Caco-2 (cell line): ENCODE data around the gene ZNF683. TPM values are rescaled to one million over a fixed set of nuclear protein-coding genes. Genes with fewer than 3 reads are reported as not detected.

Experiments
- BruUV-seq: library from RNA; stranded (reverse); fragments of 400-500 nt; replicated peaks from 2 replicates; lab custom pipeline; 2021; lab: Mats Ljungman, UMichigan
- CTCF ChIA-PET: fragments of 300-600 bp; sonication (Branson Sonifier 250); formaldehyde crosslinking; loops from one replicate; lab custom pipeline; 2022; ENCODE audit warnings: antibody characterized with exemption; lab: Charles Lee
- POLR2A ChIA-PET: fragments of 300-600 bp; sonication (Branson Sonifier 250); formaldehyde crosslinking; loops from one replicate; lab custom pipeline; 2022; ENCODE audit warnings: antibody characterized with exemption; lab: Charles Lee
- DNase-seq, 2 experiments: peaks; one replicate each; pipeline versions ENCODE4 v3.0.0 to v3.0.0-alpha.2; 2020 to 2022
- H3K27me3 ChIP-seq: replicated peaks from 2 replicates; pipeline ENCODE4 v1.6.0; 2011; ENCODE audit warnings: low read length; ENCODE audit not compliant: control insufficient read depth, insufficient read depth
- H3K36me3 ChIP-seq: 2 replicates; pipeline ENCODE4 v1.5.1; 2011; ENCODE audit warnings: low read length; ENCODE audit not compliant: control insufficient read depth, insufficient read depth
- H3K4me1 ChIP-seq: fragments of 250-450 bp; sonication (Bioruptor Pico); 2 replicates; pipeline ENCODE4 v1.5.1; 2020; ENCODE audit warnings: mild to moderate bottlenecking
- H3K4me3 ChIP-seq: 2 replicates; pipeline ENCODE4 v1.5.1; 2011; ENCODE audit warnings: low read depth, mild to moderate bottlenecking, control low read depth, low read length
- H3K9me3 ChIP-seq: fragments of 250-450 bp; sonication (Bioruptor Pico); 2 replicates; pipeline ENCODE4 v1.5.1; 2020; ENCODE audit warnings: mild to moderate bottlenecking, moderate library complexity
- H3K27ac Mint-ChIP-seq: one replicate; pipeline ENCODE4 v1.8.0; 2022; ENCODE audit warnings: mixed read lengths; ENCODE audit not compliant: unreplicated experiment
- H3K27me3 Mint-ChIP-seq: one replicate; pipeline ENCODE4 v1.8.0; 2022; ENCODE audit warnings: mixed read lengths; ENCODE audit not compliant: insufficient read depth, unreplicated experiment
- H3K36me3 Mint-ChIP-seq: one replicate; pipeline ENCODE4 v1.8.0; 2022; ENCODE audit warnings: mild to moderate bottlenecking, mixed read lengths; ENCODE audit not compliant: insufficient read depth, unreplicated experiment
- H3K4me1 Mint-ChIP-seq: one replicate; pipeline ENCODE4 v1.8.0; 2022; ENCODE audit warnings: low read depth, mixed read lengths; ENCODE audit not compliant: unreplicated experiment
- H3K4me3 Mint-ChIP-seq: one replicate; pipeline ENCODE4 v1.8.0; 2022; ENCODE audit warnings: mild to moderate bottlenecking, moderate library complexity, mixed read lengths; ENCODE audit not compliant: unreplicated experiment
- H3K9me3 Mint-ChIP-seq: one replicate; pipeline ENCODE4 v1.8.0; 2022; ENCODE audit warnings: mixed read lengths; ENCODE audit not compliant: unreplicated experiment
- intact Hi-C: fragments of 100-400 bp; cut with micrococcal nuclease; formaldehyde crosslinking; loops from one replicate; pipeline ENCODE4 v1.10.0; 2022; ENCODE audit not compliant: unreplicated experiment
- total RNA-seq: library from RNA; stranded (reverse); gene quantifications from 2 replicates; pipeline ENCODE4 v1.2.3, GENCODE V29; 2022
- TF ChIP-seq, protein P1 (sequence below), 2 experiments: fragments of 200-600 bp in 1 of 2; IDR thresholded peaks; 1 replicate in 1 of 2; 2 replicates in 1 of 2; pipeline versions ENCODE4 v1.5.1 to v1.8.0; 2011 to 2022; ENCODE audit warnings: antibody characterized with exemption in 1 of 2, control low read depth in 1 of 2, inconsistent platforms in 1 of 2, low read depth in 1 of 2, low read length in 1 of 2, mild to moderate bottlenecking in 1 of 2, moderate library complexity in 1 of 2; ENCODE audit not compliant: insufficient read depth in 1 of 2, severe bottlenecking in 1 of 2, unreplicated experiment in 1 of 2

ZNF683 gene
- total RNA-seq, 1 experiment from 2014 or later = not detected

DNA sequence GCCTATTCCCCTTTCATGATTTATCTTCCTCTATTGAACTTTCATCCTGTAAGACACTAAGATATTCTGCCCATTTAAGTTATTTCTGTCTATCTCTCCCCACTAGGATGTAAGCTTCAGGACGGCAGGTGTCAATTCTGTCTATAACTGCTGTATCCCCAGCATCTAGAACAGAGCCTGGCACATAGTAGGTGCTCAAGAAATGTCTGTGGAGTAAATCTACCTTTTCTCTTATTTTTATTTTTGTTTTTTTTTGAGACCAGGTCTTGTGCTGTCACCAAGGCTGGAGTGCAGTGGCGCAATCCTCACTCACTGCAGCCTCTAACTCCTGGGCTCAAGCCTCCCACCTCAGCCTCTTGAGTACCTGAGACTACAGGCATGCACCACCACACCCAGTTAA, 49.2 kb downstream of the ZNF683 start:
- Mint-ChIP-seq H3K36me3 (peaks cover 92% of the 10 kb centered on the region), H3K4me3 (no peak overlapping the region), H3K27me3 (no peaks in the 10 kb centered on the region), H3K27ac (no peak overlapping the region), H3K4me1 (no peaks in the 10 kb centered on the region), H3K9me3 (no peaks in the 10 kb centered on the region)
- ChIA-PET POLR2A (no interaction called here), CTCF (interaction anchor here (0.6 to 0.7 kb wide), 2 partner anchors 43 to 149 kb away, joined by 3 to 4 read pairs; partner anchors contain the start of gene HMGN2)
- TF ChIP-seq, protein P1, sequence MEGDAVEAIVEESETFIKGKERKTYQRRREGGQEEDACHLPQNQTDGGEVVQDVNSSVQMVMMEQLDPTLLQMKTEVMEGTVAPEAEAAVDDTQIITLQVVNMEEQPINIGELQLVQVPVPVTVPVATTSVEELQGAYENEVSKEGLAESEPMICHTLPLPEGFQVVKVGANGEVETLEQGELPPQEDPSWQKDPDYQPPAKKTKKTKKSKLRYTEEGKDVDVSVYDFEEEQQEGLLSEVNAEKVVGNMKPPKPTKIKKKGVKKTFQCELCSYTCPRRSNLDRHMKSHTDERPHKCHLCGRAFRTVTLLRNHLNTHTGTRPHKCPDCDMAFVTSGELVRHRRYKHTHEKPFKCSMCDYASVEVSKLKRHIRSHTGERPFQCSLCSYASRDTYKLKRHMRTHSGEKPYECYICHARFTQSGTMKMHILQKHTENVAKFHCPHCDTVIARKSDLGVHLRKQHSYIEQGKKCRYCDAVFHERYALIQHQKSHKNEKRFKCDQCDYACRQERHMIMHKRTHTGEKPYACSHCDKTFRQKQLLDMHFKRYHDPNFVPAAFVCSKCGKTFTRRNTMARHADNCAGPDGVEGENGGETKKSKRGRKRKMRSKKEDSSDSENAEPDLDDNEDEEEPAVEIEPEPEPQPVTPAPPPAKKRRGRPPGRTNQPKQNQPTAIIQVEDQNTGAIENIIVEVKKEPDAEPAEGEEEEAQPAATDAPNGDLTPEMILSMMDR (IDR thresholded peaks at IDR 0.05; ENCODE audit: insufficient read depth in 1 of 2, low read depth in 1 of 2, low read length in 1 of 2, severe bottlenecking in 1 of 2, unreplicated experiment in 1 of 2) = no peak
- DNase-seq = no peak
- Histone ChIP-seq H3K36me3 (no peaks in the 10 kb centered on the region), H3K4me3 (no peak overlapping the region), H3K9me3 (no peaks in the 10 kb centered on the region), H3K27me3 (no peaks in the 10 kb centered on the region), H3K4me1 (no peaks in the 10 kb centered on the region)
- intact Hi-C loops = no loop called here
- no TSS peak for BruUV-seq

DNA sequence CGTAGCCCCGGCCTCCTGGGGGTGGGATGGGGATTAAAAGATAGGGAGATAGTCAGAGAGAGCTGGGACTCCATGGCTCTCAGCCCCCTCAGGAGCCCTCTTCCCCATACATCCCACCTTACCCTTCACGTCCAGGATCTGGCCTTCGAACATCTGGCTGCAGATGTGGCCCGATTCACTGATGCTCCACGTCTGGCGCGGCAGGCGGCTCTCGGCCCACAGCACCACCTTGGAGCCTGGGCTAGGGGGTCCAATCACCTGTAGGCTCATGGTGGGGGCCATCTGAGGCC, 50.6 kb downstream of the ZNF683 start:
- Histone ChIP-seq H3K27me3 (no peaks in the 10 kb centered on the region), H3K4me1 (no peaks in the 10 kb centered on the region), H3K4me3 (no peak overlapping the region), H3K9me3 (no peaks in the 10 kb centered on the region), H3K36me3 (no peaks in the 10 kb centered on the region)
- TF ChIP-seq, protein P1 (IDR thresholded peaks at IDR 0.05; ENCODE audit: insufficient read depth in 1 of 2, low read depth in 1 of 2, low read length in 1 of 2, severe bottlenecking in 1 of 2, unreplicated experiment in 1 of 2) = no peak
- Mint-ChIP-seq H3K4me1 (no peaks in the 10 kb centered on the region), H3K27ac (no peak overlapping the region), H3K4me3 (no peak overlapping the region), H3K9me3 (no peaks in the 10 kb centered on the region), H3K27me3 (no peaks in the 10 kb centered on the region), H3K36me3 (peaks cover 90% of the 10 kb centered on the region)
- no TSS peak for BruUV-seq
- no peak for DNase-seq
- intact Hi-C loops = no loop called here
- CTCF ChIA-PET = interaction anchor here (0.6 to 1.3 kb wide), 3 partner anchors 37 to 177 kb away, joined by 3 to 8 read pairs (median 4); no protein-coding TSS in a partner anchor
- POLR2A ChIA-PET = no interaction called here

DNA sequence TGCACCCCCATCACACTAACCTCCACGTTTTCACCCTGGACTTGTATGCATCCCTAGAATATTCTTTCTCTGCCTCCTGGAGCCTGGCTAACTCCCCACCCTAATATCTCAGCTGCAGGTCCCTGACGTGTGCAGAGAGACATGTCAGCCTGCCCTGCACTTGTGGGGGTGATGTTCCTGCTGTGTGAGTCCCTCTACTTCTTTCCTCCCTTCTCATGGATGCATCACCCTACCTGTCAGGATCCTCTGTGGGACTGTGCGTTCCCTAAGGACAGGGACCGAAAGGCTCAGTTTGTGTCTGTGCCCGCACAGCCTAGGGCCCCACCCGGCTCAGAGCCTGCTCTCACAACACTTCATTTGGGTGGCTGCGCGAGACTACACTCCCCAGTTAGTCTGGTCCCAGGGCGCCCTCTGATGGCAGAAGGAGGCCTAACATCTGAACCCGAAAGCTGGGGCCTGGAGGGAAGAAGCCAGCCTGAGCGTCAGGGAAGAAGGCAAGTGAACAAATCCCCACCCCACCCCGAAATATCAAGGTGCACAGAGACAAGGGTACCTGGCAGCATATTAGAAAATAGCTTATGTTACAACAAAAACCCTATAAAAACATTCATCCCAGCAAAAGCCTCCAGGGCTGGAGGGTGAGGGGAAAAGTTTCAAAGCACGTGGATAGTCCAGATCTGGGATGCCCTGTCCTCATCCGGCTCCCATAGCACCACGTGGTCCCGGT, 51.1 kb downstream of the ZNF683 start:
- intact Hi-C loops = loop anchor here (1.0 kb wide), 2 partner anchors 36 to 46 kb away; no protein-coding TSS in a partner anchor
- H3K4me3 ChIP-seq = no peak overlapping the region
- H3K27me3 ChIP-seq = no peaks in the 10 kb centered on the region
- no peaks in the 10 kb centered on the region for H3K4me1 ChIP-seq
- POLR2A ChIA-PET = no interaction called here
- Mint-ChIP-seq H3K4me3 (no peak overlapping the region), H3K36me3 (peaks cover 85% of the 10 kb centered on the region), H3K9me3 (no peaks in the 10 kb centered on the region), H3K4me1 (no peaks in the 10 kb centered on the region), H3K27me3 (no peaks in the 10 kb centered on the region), H3K27ac (peak overlapping the region; percentile 14)
- BruUV-seq = no TSS peak
- no peaks in the 10 kb centered on the region for H3K9me3 ChIP-seq
- CTCF ChIA-PET = interaction anchor here (0.6 to 1.3 kb wide), 3 partner anchors 36 to 176 kb away, joined by 3 to 8 read pairs (median 4); no protein-coding TSS in a partner anchor
- peak; percentile 77 to 83 for DNase-seq
- no peaks in the 10 kb centered on the region for H3K36me3 ChIP-seq
- TF ChIP-seq, protein P1 (IDR thresholded peaks at IDR 0.05; ENCODE audit: insufficient read depth in 1 of 2, low read depth in 1 of 2, low read length in 1 of 2, severe bottlenecking in 1 of 2, unreplicated experiment in 1 of 2) = peak; percentile 72
